CD14-positive monocyte (primary cell): ENCODE results near the gene ADRM1. TPM values are rescaled to one million over a fixed set of nuclear protein-coding genes. Genes with fewer than 3 reads are reported as not detected.

Experiments used
- DNase-seq, 3 donors: peaks; one replicate each; pipeline ENCODE4 v3.0.0-alpha.2; 2011 to 2022
- H2AFZ ChIP-seq: 2 replicates; pipeline ENCODE4 v1.6.0; 2012; ENCODE audit warnings: mild to moderate bottlenecking, low read depth, low read length, inconsistent platforms; ENCODE audit not compliant: insufficient read depth, poor library complexity, severe bottlenecking
- H3K27ac ChIP-seq, 2 donors: 1 replicate in 1 of 2; 2 replicates in 1 of 2; pipeline ENCODE4 v1.5.1; 2012 to 2013; ENCODE audit warnings: low read length in 2 of 2, control low read depth in 1 of 2, inconsistent platforms in 1 of 2, low read depth in 1 of 2, mild to moderate bottlenecking in 1 of 2
- H3K27me3 ChIP-seq, 2 donors: one replicate each; pipeline versions ENCODE4 v1.6.0 to v1.6.1; 2011 to 2013; ENCODE audit warnings: low read length in 2 of 2; ENCODE audit not compliant: control insufficient read depth in 2 of 2, insufficient read depth in 2 of 2
- H3K36me3 ChIP-seq, 2 donors: replicated peaks in 1 of 2; 1 replicate in 1 of 2; 2 replicates in 1 of 2; pipeline versions ENCODE4 v1.5.1 to v1.6.1; 2012 to 2013; ENCODE audit warnings: low read length in 2 of 2, control low read depth in 1 of 2, inconsistent platforms in 1 of 2, mild to moderate bottlenecking in 1 of 2; ENCODE audit not compliant: insufficient read depth in 2 of 2, control insufficient read depth in 1 of 2
- H3K4me1 ChIP-seq, 2 donors: 1 replicate in 1 of 2; 2 replicates in 1 of 2; pipeline versions ENCODE4 v1.5.1 to v1.6.1; 2012 to 2013; ENCODE audit warnings: low read length in 2 of 2, control low read depth in 1 of 2, inconsistent platforms in 1 of 2, mild to moderate bottlenecking in 1 of 2, moderate library complexity in 1 of 2; ENCODE audit not compliant: insufficient read depth in 2 of 2, control insufficient read depth in 1 of 2
- H3K4me2 ChIP-seq: replicated peaks from 2 replicates; pipeline ENCODE3; 2012; ENCODE audit warnings: low read length, moderate library complexity, mild to moderate bottlenecking; ENCODE audit not compliant: poor library complexity, severe bottlenecking; ENCODE audit errors: extremely low read depth
- H3K4me3 ChIP-seq, 3 experiments: fragments of 200-600 bp in 1 of 3; sonication (generic) in 1 of 3; replicated peaks in 1 of 3; 1 replicate in 2 of 3; 2 replicates in 1 of 3; pipeline ENCODE4 v1.5.1; 2011 to 2013; ENCODE audit warnings: low read length in 3 of 3, mild to moderate bottlenecking in 3 of 3, control low read depth in 2 of 3, low read depth in 2 of 3, inconsistent platforms in 1 of 3, moderate library complexity in 1 of 3
- H3K79me2 ChIP-seq: 2 replicates; pipeline ENCODE4 v1.6.0; 2012; ENCODE audit warnings: mild to moderate bottlenecking, control low read depth, inconsistent platforms, low read length, moderate library complexity; ENCODE audit not compliant: insufficient read depth
- H3K9ac ChIP-seq: 2 replicates; pipeline ENCODE4 v1.6.0; 2017; ENCODE audit warnings: low read length, mild to moderate bottlenecking; ENCODE audit not compliant: insufficient read depth, poor library complexity, severe bottlenecking
- H3K9me3 ChIP-seq, 2 donors: replicated peaks in 1 of 2; 1 replicate in 1 of 2; 2 replicates in 1 of 2; pipeline versions ENCODE4 v1.5.1 to v1.6.1; 2012 to 2013; ENCODE audit warnings: low read length in 2 of 2, control low read depth in 1 of 2; ENCODE audit not compliant: control insufficient read depth in 1 of 2, insufficient read depth in 1 of 2
- H4K20me1 ChIP-seq: 2 replicates; pipeline ENCODE4 v1.6.0; 2012; ENCODE audit warnings: mild to moderate bottlenecking, low read length, control low read depth, moderate library complexity; ENCODE audit not compliant: insufficient read depth
- H3K27ac Mint-ChIP-seq, 7 donors: one replicate each; pipeline ENCODE4 v1.8.0; 2020; ENCODE audit warnings: mild to moderate bottlenecking in 7 of 7, mixed read lengths in 7 of 7, moderate library complexity in 6 of 7, inconsistent platforms in 2 of 7
- H3K27me3 Mint-ChIP-seq, 3 donors: one replicate each; pipeline ENCODE4 v1.8.0; 2021 to 2022; ENCODE audit warnings: low read depth in 3 of 3, mild to moderate bottlenecking in 3 of 3, mixed read lengths in 3 of 3, moderate library complexity in 3 of 3, inconsistent platforms in 1 of 3
- H3K36me3 Mint-ChIP-seq, 2 donors: one replicate each; pipeline ENCODE4 v1.8.0; 2020; ENCODE audit warnings: mixed read lengths in 2 of 2, inconsistent platforms in 1 of 2, mild to moderate bottlenecking in 1 of 2
- H3K4me1 Mint-ChIP-seq: one replicate; pipeline ENCODE4 v1.8.0; 2020; ENCODE audit warnings: mild to moderate bottlenecking, mixed read lengths
- H3K4me3 Mint-ChIP-seq, 2 donors: one replicate each; pipeline ENCODE4 v1.8.0; 2020; ENCODE audit warnings: mild to moderate bottlenecking in 2 of 2, mixed read lengths in 2 of 2, moderate library complexity in 1 of 2
- H3K9me3 Mint-ChIP-seq, 7 donors: one replicate each; pipeline ENCODE4 v1.8.0; 2020 to 2022; ENCODE audit warnings: mixed read lengths in 7 of 7, mild to moderate bottlenecking in 6 of 7, moderate library complexity in 6 of 7, inconsistent platforms in 2 of 7
- WGBS: methylation state at CpG from one replicate; pipeline ENCODE4 v1.1.5; 2013; ENCODE audit warnings: missing lambda C conversion rate; ENCODE audit not compliant: insufficient coverage; 5-methylcytosine and 5-hydroxymethylcytosine counted together
- intact Hi-C, 2 donors: fragments of 100-400 bp; cut with micrococcal nuclease; formaldehyde crosslinking; loops; one replicate each; pipeline versions ENCODE4 v1.15.0 to v1.15.1; 2023
- polyA plus RNA-seq, 3 donors: library from polyadenylated mRNA; depleted of rRNA in 1 of 3; unstranded in 2 of 3; stranded (reverse) in 1 of 3; fragments of 300-500 nt in 2 of 3; fragments of >200 nt in 1 of 3; fragmentation: Illumina TruSeq in 2 of 3; gene quantifications; 1 replicate in 2 of 3; 2 replicates in 1 of 3; pipeline ENCODE4 v1.2.3, GENCODE V29; 2012 to 2021
- TF ChIP-seq, protein P1 (sequence below): fragments of 200-600 bp; IDR thresholded peaks from one replicate; pipeline ENCODE4 v1.8.0; 2022; ENCODE audit warnings: antibody characterized with exemption, mild to moderate bottlenecking

Gene ADRM1
- polyA plus RNA-seq, 3 donors = 63.3 to 81.5 (median 72.5) TPM

GRCh38 chr20:62323980-62324906 is 21.4 kb downstream of the ADRM1 start:
- no peak overlapping the region for H3K27ac ChIP-seq

GRCh38 chr20:62325172-62325905 is 22.5 kb downstream of the ADRM1 start:
- Mint-ChIP-seq H3K36me3 (no peaks in the 10 kb centered on the region), H3K4me1 (no peaks in the 10 kb centered on the region), H3K27ac (no peak overlapping the region), H3K4me3 (no peak overlapping the region), H3K27me3 (peaks cover 0 to 2% (median 0%) of the 10 kb centered on the region in 3 donors), H3K9me3 (peaks cover 0 to 3% (median 0%) of the 10 kb centered on the region in 7 donors)
- TF ChIP-seq, protein P1, sequence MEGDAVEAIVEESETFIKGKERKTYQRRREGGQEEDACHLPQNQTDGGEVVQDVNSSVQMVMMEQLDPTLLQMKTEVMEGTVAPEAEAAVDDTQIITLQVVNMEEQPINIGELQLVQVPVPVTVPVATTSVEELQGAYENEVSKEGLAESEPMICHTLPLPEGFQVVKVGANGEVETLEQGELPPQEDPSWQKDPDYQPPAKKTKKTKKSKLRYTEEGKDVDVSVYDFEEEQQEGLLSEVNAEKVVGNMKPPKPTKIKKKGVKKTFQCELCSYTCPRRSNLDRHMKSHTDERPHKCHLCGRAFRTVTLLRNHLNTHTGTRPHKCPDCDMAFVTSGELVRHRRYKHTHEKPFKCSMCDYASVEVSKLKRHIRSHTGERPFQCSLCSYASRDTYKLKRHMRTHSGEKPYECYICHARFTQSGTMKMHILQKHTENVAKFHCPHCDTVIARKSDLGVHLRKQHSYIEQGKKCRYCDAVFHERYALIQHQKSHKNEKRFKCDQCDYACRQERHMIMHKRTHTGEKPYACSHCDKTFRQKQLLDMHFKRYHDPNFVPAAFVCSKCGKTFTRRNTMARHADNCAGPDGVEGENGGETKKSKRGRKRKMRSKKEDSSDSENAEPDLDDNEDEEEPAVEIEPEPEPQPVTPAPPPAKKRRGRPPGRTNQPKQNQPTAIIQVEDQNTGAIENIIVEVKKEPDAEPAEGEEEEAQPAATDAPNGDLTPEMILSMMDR = no peak
- Histone ChIP-seq H3K4me2 (no peak overlapping the region), H3K36me3 (no peaks in the 10 kb centered on the region), H3K4me1 (no peaks in the 10 kb centered on the region), H3K9me3 (no peaks in the 10 kb centered on the region), H3K27ac (no peak overlapping the region), H3K9ac (no peak overlapping the region), H3K27me3 (no peaks in the 10 kb centered on the region), H4K20me1 (no peaks in the 10 kb centered on the region), H2AFZ (no peak overlapping the region), H3K4me3 (no peak overlapping the region), H3K79me2 (no peaks in the 10 kb centered on the region)
- no peak for DNase-seq
- WGBS = 91% methylated on average over 13 of the region's 14 CpGs
- intact Hi-C loops = no loop called here

More at GRCh38 chr20:62323980-62324906, 21.4 kb downstream of the ADRM1 start:
- WGBS = 93% methylated on average over 24 of the region's 25 CpGs
- Histone ChIP-seq H3K4me3 (no peak overlapping the region), H3K9me3 (no peaks in the 10 kb centered on the region), H3K79me2 (no peaks in the 10 kb centered on the region), H3K4me1 (no peaks in the 10 kb centered on the region), H3K27me3 (no peaks in the 10 kb centered on the region), H3K9ac (no peak overlapping the region), H3K4me2 (no peak overlapping the region), H2AFZ (no peak overlapping the region), H3K36me3 (no peaks in the 10 kb centered on the region), H4K20me1 (no peaks in the 10 kb centered on the region)
- Mint-ChIP-seq H3K27me3 (no peaks in the 10 kb centered on the region), H3K4me3 (no peak overlapping the region), H3K27ac (no peak overlapping the region), H3K4me1 (no peaks in the 10 kb centered on the region), H3K36me3 (no peaks in the 10 kb centered on the region), H3K9me3 (peaks cover 0 to 3% (median 0%) of the 10 kb centered on the region in 7 donors)
- DNase-seq = no peak
- intact Hi-C loops = no loop called here
- TF ChIP-seq, protein P1 = no peak
